ENCODE data around the gene ST3GAL3.

DNA sequence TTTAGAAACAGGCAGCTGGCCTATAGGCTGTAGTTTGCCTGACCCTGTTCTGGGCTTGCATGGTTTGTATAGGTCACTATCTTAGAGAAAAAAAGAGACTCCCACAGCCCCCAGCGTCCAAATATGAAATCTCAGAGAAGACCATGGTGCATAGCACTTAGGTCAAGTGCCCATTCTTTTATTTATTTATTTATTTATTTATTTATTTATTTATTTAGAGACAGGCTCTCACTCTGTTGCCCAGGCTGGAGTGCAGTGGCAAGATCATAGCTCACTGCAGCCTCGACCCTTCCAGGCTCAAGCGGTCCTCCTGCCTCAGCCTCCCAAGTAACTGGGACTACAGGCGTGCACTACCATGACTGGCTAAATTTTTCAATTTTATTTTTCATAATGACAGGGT is 175.4 kb downstream of the ST3GAL3 start:
- TF ChIP-seq POLR2A (IDR thresholded peaks at IDR 0.05): no peak
- TF ChIP-seq, protein P1, sequence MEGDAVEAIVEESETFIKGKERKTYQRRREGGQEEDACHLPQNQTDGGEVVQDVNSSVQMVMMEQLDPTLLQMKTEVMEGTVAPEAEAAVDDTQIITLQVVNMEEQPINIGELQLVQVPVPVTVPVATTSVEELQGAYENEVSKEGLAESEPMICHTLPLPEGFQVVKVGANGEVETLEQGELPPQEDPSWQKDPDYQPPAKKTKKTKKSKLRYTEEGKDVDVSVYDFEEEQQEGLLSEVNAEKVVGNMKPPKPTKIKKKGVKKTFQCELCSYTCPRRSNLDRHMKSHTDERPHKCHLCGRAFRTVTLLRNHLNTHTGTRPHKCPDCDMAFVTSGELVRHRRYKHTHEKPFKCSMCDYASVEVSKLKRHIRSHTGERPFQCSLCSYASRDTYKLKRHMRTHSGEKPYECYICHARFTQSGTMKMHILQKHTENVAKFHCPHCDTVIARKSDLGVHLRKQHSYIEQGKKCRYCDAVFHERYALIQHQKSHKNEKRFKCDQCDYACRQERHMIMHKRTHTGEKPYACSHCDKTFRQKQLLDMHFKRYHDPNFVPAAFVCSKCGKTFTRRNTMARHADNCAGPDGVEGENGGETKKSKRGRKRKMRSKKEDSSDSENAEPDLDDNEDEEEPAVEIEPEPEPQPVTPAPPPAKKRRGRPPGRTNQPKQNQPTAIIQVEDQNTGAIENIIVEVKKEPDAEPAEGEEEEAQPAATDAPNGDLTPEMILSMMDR (IDR thresholded peaks at IDR 0.05): no peak

Measured in Peyer's patch (tissue), 4 donors.